SH-SY5Y (cell line): ENCODE measurements around the gene ARFRP1.

Experiments used
- GATA2 ChIP-seq: IDR thresholded peaks from 2 replicates; pipeline ENCODE4 v1.6.1; 2011; ENCODE audit warnings: mild to moderate bottlenecking, low read depth, low read length
- GATA3 ChIP-seq: IDR thresholded peaks from 2 replicates; pipeline ENCODE4 v1.6.1; 2011; ENCODE audit warnings: low read depth, mild to moderate bottlenecking, low read length, moderate library complexity

- TF ChIP-seq GATA2 = no peak
- TF ChIP-seq GATA3 = no peak
These were observed 46.7 kb downstream of the ARFRP1 start for GRCh38 chr20:63661108-63661507.
